GM19452 (cell line): ENCODE results near the gene APAF1.
"Not testable (repeated sequence)": the region's sequence is repeated elsewhere in the genome, so short reads cannot be mapped to it uniquely, and the experiment has no call there.

Experiments used
- ATAC-seq: cut with Tn5 transposase; IDR thresholded peaks from one replicate; pipeline ENCODE4 v1.9.1; 2021; ENCODE audit not compliant: unreplicated experiment

Gene APAF1

DNA sequence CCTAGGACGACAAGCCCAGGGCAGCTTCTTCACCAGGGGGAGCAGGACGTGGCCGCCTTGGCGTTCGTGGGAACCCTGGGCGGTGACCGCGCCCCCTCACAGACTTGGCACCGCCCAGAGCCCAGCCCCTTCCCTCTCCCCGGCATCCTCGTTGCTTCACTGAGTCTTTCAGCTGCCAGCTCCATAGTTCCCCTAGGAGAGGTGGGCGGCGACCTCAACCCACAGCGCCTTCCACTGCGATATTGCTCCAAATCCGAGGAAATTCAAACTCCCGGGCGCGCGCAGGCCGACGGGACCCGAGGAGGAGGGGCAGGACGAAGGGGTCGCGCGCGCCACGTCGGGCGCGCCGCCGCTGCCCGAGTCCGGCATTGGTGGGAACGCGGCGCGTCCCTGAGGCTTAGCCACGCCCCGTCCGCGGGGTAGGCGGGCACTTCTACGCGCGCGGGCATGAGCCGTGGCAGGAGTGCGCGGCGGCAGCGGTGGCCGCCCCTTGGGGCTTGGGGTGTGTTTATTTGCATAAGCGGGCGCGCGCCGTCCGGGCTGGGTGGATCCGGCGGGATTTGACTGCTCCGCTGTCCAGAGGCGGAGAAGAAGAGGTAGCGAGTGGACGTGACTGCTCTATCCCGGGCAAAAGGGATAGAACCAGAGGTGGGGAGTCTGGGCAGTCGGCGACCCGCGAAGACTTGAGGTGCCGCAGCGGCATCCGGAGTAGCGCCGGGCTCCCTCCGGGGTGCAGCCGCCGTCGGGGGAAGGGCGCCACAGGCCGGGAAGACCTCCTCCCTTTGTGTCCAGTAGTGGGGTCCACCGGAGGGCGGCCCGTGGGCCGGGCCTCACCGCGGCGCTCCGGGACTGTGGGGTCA is at the start of gene APAF1, which contains the start of gene IKBIP:
TSS of gene APAF1 (plus strand) at position 579 of the 860 bp plus-strand sequence. CDS start 3,070 bp downstream, outside the sequence.
TSS of gene IKBIP (minus strand) at position 77 of the 860 bp plus-strand sequence. CDS start 87 bp downstream, outside the sequence.
- peak; percentile 86 for ATAC-seq

- not testable (repeated sequence) for ATAC-seq
Measured at GRCh38 chr12:98597313-98597712, 47.8 kb upstream of the APAF1 start.

DNA sequence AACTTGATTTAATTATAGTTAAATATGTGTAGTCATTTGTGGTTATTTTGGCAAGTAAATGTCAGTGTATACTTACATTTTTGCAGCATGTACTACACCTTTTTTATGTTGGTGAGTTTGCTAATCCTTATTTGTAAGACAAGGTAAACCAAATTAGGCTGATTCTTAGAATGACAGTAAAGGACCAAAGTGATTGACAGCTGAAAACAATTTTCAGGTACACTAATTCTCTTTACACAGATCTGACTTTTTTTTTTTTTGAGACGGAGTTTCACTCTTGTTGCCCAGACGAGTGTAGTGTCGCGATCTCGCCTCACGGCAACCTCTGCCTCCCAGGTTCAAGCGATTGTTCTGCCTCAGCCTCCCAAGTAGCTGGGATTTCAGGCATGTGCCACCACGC is 43.2 kb upstream of the APAF1 start:
- ATAC-seq: no peak

DNA sequence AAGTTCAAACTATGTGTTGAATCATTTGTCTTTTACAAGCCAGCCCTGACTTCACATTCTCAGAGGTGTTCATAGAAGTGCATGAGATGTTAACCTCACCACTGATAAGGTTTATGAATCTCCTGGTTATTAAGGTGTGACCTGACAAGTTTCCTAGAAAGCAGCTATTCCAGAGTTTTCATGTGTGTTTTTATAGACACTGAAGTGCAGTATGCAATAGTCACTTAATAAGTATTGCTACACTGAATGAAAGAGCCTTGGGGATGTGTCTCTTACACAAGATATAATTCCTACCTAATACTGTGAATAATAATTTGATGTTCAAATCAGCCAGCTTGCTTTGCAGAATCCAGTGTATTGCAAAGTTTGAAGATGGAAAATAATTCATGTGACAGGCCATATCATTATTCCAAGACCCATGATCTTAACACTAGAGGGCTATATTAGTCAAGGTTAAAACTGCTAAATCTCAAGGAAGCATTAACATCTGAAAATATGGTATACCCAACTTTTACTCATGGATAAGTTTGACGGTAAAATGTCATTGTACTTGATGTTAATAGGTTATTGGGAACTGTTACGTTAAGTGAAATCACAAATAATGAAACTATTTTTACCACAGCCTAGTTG is 38.6 kb upstream of the APAF1 start:
- ATAC-seq: no peak

DNA sequence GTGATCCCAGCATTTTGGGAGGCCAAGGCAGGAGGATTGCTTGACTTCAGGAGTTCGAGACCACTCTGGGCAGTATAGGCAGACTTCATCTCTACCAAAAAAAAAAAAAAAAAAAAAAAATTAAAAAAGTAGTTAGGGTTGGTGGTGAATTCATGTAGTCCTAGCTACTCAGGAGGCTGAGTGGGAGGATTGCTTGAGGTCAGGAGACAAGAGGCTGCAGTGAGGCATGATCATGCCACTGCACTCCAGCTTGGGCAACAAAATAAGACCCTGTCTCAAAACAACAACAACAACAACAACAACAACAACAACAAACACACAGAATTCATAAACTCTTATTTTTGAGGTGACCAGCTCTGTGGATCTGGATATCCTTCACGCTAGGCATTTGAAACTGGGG is 34.5 kb upstream of the APAF1 start:
- no peak for ATAC-seq

DNA sequence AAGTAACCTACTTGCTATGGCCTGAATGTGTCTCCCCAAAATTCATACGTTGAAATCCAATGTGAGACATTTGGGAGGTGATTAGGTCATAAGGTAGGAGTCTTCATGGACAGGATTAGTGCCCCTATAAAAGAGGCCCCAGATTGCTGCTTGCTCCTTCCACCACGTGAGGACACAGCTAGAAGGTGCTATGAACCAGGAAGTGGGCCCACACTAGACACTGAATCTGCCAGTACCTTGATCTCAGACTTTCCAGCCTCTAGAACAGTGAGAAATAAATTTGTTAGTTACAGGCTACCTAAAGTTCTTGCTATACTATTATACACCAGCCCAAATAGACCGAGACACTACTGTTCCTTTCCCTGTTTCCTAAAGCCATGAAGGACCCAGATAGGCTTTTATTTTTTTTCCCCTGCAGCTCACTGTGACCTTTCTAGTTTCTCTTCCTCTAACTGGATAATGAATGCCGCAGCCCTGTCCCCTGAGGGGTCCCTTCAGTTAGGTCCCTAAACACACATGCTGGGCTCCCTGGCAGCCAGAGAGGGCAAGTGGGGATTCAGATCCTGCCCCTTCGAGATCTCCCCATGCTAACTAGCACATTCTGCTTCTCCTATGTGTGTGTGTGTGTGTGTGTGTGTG is 32.3 kb upstream of the APAF1 start:
- peak; percentile 88 for ATAC-seq

- no peak for ATAC-seq
Measured at GRCh38 chr12:98618952-98619351, 26.1 kb upstream of the APAF1 start.

DNA sequence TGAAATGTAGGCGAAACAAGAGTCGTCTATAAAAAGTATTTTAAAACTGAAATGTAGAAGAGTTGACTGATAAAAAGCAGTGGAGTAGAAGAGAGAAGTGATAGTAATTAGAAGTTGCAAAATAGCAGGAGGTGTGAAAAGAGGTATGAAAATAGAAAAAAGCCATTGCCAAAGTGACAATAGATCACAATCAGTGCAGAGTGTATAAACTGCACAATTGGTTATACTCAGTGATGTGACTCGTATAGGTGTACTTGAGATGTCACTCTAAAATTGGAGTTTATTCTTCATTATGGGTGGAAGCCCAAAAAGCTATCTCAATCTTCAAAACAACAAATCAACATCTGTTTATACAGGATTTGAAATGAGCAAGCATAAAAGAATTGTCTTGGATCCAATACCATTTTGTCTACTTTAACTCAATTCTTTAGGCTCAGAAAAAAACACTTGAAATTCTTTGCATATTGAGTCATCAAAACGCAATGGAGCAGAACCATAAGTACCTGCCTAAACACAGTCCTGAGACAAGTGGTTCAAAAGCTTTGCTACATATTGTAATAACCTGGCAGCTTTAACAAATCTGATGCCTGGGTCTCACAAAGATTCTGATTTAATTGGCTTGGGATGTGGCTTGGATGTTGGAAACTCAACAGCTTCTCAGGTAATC is 9.3 kb upstream of the APAF1 start:
- ATAC-seq: peak; percentile 88

DNA sequence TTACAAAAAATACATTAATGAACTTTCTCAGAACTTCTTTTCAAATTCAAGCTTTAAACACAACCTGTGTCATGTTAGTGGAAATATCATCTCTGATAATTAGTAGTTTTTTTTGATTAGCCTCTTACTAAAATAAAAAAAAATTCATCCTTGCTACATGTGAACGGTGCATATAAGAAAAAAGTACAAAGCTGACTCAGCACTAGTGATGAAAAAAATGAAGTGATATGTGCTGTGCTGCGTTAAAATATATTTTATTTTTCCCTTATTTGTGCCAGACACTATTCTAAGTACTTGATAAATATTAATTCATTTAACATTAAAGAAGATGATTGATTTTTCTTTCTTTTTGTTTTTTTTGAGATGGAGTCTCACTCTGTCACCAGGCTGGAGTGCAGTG is 8.0 kb upstream of the APAF1 start:
- no peak for ATAC-seq

DNA sequence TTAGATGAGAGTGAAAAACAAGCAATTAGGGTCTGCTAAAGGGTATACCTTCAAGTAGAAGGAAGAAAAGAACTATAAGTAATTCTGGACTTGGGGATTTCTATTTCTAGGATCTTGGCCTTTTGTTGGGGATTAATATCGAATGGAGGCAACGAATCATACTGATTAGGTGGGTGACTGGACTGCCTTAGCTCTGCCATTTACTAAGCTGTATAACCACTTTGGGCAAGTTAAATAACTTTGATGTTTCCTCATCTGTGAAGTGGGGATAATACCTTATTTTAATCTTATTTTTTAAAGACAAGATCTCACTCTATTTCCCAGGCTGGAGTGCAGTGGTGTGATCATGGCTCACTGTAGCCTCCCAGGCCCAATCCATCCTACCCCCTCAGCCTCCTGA is 7.1 kb upstream of the APAF1 start:
- no peak for ATAC-seq

GRCh38 chr12:98639491-98639890 is 5.6 kb upstream of the APAF1 start:
- no peak for ATAC-seq

DNA sequence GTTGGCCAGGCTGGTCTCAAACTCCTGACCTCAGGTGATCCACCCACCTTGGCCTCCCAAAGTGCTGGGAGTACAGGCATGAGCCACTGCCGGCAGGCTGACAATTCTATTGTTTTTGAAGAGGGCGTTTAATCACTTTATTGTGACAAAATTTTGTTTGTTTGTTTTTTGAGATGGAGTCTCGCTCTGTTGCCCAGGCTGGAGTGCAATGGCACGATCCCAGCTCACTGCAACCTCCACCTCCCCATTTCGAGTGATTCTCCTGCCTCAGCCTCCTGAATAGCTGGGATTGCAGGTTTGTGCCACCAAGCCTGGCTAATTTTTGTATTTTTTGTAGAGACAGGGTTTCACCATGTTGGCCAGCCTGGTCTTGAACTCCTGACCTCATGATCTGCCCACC is 2.3 kb upstream of the APAF1 start:
- ATAC-seq: not testable (repeated sequence)

DNA sequence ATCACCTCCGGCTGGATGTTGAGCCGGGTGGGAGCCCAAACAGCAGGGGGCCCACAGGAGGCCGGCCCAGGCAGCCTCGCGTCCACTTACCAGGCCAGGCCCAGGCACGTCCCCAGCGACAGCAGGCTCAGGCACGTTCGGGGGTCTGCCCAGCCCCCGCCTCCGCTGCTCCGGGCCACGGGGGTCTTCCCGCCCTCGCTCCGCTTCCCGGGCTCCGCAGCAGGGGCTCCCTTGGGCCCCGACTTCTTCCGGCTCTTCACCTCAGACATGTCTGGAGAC is 718 bp upstream of the APAF1 start:
- ATAC-seq: peak; percentile 16

- ATAC-seq: peak; percentile 1
Measured at GRCh38 chr12:98645572-98646067, 530 bp downstream of the APAF1 start.

DNA sequence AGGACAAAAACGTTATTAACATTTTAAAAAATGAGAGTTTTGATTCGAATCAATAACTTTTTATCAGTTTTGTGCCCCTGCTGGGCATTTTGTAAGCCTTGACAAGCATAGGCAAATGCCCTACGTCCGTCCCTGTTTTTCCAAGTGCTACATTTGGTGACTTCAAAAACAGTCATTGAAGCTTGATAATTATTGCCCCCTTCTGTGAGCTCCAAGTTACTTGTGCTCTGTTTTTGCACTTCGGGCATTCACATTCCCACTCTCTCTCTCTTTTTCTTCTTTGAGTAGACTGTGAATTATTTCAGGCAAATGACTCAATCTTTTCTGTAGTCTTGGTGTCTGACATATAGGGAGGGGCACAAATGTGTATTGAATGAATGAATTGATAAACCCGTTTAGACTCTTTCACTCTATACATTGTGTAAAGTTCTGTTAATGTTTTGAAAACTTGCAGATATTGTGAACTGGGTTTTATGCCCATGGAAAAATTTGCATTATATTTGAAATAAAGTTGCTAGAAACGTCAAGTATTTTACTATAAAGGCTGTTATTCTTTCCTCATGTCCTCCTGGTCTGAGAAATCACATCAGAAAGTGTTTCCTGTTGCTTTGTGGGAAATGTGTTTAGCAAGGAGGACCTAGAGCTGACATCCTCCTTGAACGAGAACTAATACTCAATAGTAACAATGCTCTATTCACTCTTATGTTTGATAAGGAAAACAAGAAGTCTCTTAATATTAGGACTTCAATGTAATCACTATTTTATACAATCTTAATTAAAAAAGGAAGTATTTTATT is 1.4 kb downstream of the APAF1 start:
- ATAC-seq: no peak

GRCh38 chr12:98651328-98651727 is 6.2 kb downstream of the APAF1 start:
- no peak for ATAC-seq

DNA sequence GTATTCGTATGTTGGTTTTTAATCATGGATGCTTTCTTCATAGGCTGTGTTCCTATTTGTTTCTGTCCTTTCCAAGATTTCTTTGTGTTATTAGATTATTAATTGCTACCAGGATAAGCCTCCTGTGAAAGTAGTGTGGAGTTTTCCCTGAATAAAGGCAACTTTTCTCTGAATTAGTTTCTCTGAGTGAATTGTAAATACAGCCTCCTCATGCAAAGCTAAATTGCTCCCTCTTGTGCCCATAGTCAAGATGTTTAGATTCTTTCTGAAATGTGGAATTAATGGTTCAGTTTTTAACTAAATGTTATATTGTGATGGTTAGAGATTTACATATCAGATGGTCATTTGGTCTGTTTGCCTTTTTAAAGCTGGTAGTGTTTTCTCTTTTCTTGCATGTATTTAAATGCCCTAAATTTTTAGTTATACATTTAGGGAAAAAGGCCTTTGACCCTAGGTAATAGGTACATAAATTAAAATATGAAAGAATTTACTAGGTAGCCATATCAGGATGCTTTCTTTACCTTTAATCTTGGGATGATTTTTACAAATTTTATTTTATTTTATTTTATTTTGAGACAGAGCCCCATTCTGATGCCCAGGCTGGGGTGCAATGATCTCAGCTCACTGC is 8.9 kb downstream of the APAF1 start:
- ATAC-seq: no peak

GRCh38 chr12:98656289-98657101 is 11.4 kb downstream of the APAF1 start:
- no peak for ATAC-seq

GRCh38 chr12:98660521-98660920 is 15.4 kb downstream of the APAF1 start:
- ATAC-seq: no peak
